K562 (cell line): ENCODE data around the gene ATP2A3. TPM values are rescaled to one million over a fixed set of nuclear protein-coding genes. Genes with fewer than 3 reads are reported as not detected.

Experiments used
- ARHGAP35 ChIP-seq: fragments of 450-650 bp; IDR thresholded peaks from 2 replicates; pipeline ENCODE4 v1.6.1; 2018; ENCODE audit not compliant: partially characterized antibody
- BCLAF1 ChIP-seq, 2 experiments: fragments of 450-650 bp in 1 of 2; IDR thresholded peaks; 2 replicates each; pipeline ENCODE4 v1.6.1; 2011 to 2017; ENCODE audit warnings: low read depth in 2 of 2, antibody characterized with exemption in 1 of 2, borderline replicate concordance in 1 of 2, low read length in 1 of 2, mild to moderate bottlenecking in 1 of 2, mixed read lengths in 1 of 2; ENCODE audit not compliant: control insufficient read depth in 1 of 2
- CCNT2 ChIP-seq: IDR thresholded peaks from 2 replicates; pipeline ENCODE4 v1.6.1; 2011; ENCODE audit warnings: borderline replicate concordance, low read depth, mild to moderate bottlenecking, moderate library complexity, mixed read lengths, low read length; ENCODE audit not compliant: insufficient read length; ENCODE audit errors: extremely low read depth
- DLX4 ChIP-seq: fragments of 250-450 bp; sonication (Bioruptor Pico); IDR thresholded peaks from 2 replicates; pipeline ENCODE4 v1.6.1; 2021; ENCODE audit warnings: mild to moderate bottlenecking
- E2F1 ChIP-seq: sonication (generic); formaldehyde crosslinking; IDR thresholded peaks from 2 replicates; pipeline ENCODE4 v1.8.1; 2023; ENCODE audit warnings: mild to moderate bottlenecking, missing genetic modification reagents, moderate library complexity
- ELK1 ChIP-seq: sonication (generic); formaldehyde crosslinking; IDR thresholded peaks from 2 replicates; pipeline ENCODE4 v1.8.1; 2022; ENCODE audit warnings: missing genetic modification reagents
- FOSL1 ChIP-seq: fragments of 200-800 bp; sonication (Bioruptor generic); conservative IDR thresholded peaks from 2 replicates; pipeline ENCODE4 v1.6.1; 2016; ENCODE audit warnings: missing genetic modification characterization, missing compliant biosample characterization
- FOXA3 ChIP-seq, 2 experiments: fragments of 450-650 bp in 1 of 2; sonication (generic) in 1 of 2; formaldehyde crosslinking; IDR thresholded peaks in 1 of 2; conservative IDR thresholded peaks in 1 of 2; 2 replicates each; pipeline versions ENCODE4 v1.4.0 to v1.8.0; 2020 to 2022; ENCODE audit warnings: mild to moderate bottlenecking in 2 of 2, missing genetic modification reagents in 1 of 2
- HMGN3 ChIP-seq: IDR thresholded peaks from 2 replicates; pipeline ENCODE4 v1.6.1; 2011; ENCODE audit warnings: borderline replicate concordance, low read depth, mild to moderate bottlenecking, mixed read lengths, low read length; ENCODE audit not compliant: insufficient read length; ENCODE audit errors: extremely low read depth
- MEF2A ChIP-seq: IDR thresholded peaks from 2 replicates; pipeline ENCODE4 v1.6.1; 2011; ENCODE audit warnings: low read depth, mild to moderate bottlenecking, low read length, moderate library complexity; ENCODE audit not compliant: control insufficient read depth
- NRF1 ChIP-seq, 2 experiments: fragments of 450-650 bp; IDR thresholded peaks in 1 of 2; conservative IDR thresholded peaks in 1 of 2; 2 replicates each; pipeline ENCODE4 v1.6.1; 2014; ENCODE audit warnings: mild to moderate bottlenecking in 2 of 2
- TRIM25 ChIP-seq: fragments of 450-650 bp; IDR thresholded peaks from 2 replicates; pipeline ENCODE4 v1.7.0; 2016; ENCODE audit warnings: borderline replicate concordance
- ZBTB9 ChIP-seq: fragments of 450-650 bp; formaldehyde crosslinking; IDR thresholded peaks from 2 replicates; pipeline ENCODE4 v1.4.0; 2020; ENCODE audit warnings: mild to moderate bottlenecking, moderate library complexity
- ZNF124 ChIP-seq: sonication (generic); formaldehyde crosslinking; IDR thresholded peaks from 2 replicates; pipeline ENCODE4 v1.8.1; 2022; ENCODE audit warnings: missing genetic modification reagents
- polyA plus RNA-seq, 8 experiments: library from polyadenylated mRNA; depleted of rRNA in 4 of 8; stranded (reverse) in 5 of 8; unstranded in 3 of 8; fragments of >200 nt; fragmentation: Nextera tagmentation in 2 of 8; fragmentation: Illumina TruSeq in 1 of 8; extraction: Ambion mirVana in 2 of 8; extraction: Trizol in 1 of 8; gene quantifications; 2 replicates each; pipeline versions ENCODE4 v1.2.1 to v1.2.3, GENCODE V29; 2011 to 2014; ENCODE audit warnings: inconsistent platforms in 1 of 8, missing spikeins in 1 of 8
- total RNA-seq, 7 experiments: library from RNA; depleted of rRNA in 6 of 7; stranded (reverse); fragments of >200 nt in 6 of 7; fragmentation: Illumina TruSeq in 2 of 7; extraction: Trizol in 2 of 7; gene quantifications; 2 replicates each; pipeline versions ENCODE4 v1.2.1 to v1.2.3, GENCODE V29; 2011 to 2021; ENCODE audit warnings: low replicate concordance in 1 of 7

Gene ATP2A3
- total and polyA plus RNA-seq, 9 of the 15 experiments (the other 6 are each of a cell fraction or from before 2014, with no cell fraction given): 0.65 to 103 (median 31.3) TPM

GRCh38 chr17:3915995-3916696, 48.1 kb downstream of the ATP2A3 start, which contains the start of gene P2RX1 (continued):
- TF ChIP-seq ELK1 (CRISPR knock-in tag): no peak
- TF ChIP-seq ARHGAP35: no peak
- no peak for TF ChIP-seq BCLAF1 (IDR thresholded peaks at IDR 0.05; ENCODE audit: borderline replicate concordance in 1 of 2, control insufficient read depth in 1 of 2, low read depth in 2 of 2, low read length in 1 of 2)
- TF ChIP-seq DLX4 (CRISPR knock-in tag): no peak
- no peak for TF ChIP-seq FOXA3 (CRISPR knock-in tag; conservative IDR thresholded peaks at IDR 0.05 in 1 of 2, IDR thresholded peaks at IDR 0.05 in 1 of 2)
- TF ChIP-seq FOSL1: 0 out of 2 replicates have a peak, but pooled peaks have one; percentile 30
- TF ChIP-seq MEF2A: no peak
- TF ChIP-seq E2F1: no peak
- TF ChIP-seq TRIM25: no peak
- no peak for TF ChIP-seq ZNF124 (CRISPR knock-in tag)
- no peak for TF ChIP-seq ZBTB9 (CRISPR knock-in tag)
- peak; percentile 81 for TF ChIP-seq HMGN3
- 0 out of 4 replicates have a peak, but pooled peaks have one; percentile 17 to 25 for TF ChIP-seq NRF1 (conservative IDR thresholded peaks at IDR 0.05 in 1 of 2, IDR thresholded peaks at IDR 0.05 in 1 of 2)
- TF ChIP-seq CCNT2: no peak
